GM12878 (cell line): ENCODE data around the gene BRF1.

Source experiments
- EZH2 ChIP-seq: IDR thresholded peaks from 2 replicates; pipeline ENCODE4 v1.6.1; 2012; ENCODE audit warnings: low read depth, mild to moderate bottlenecking, control low read depth, inconsistent platforms, low read length, borderline replicate concordance; ENCODE audit not compliant: control insufficient read depth
- FOXM1 ChIP-seq: IDR thresholded peaks from 2 replicates; pipeline ENCODE4 v1.6.1; 2012; ENCODE audit warnings: low read depth, mild to moderate bottlenecking, inconsistent platforms, low read length, moderate library complexity
- NR2C2 ChIP-seq: IDR thresholded peaks from 2 replicates; pipeline ENCODE4 v1.6.1; 2011; ENCODE audit warnings: borderline replicate concordance, low read depth; ENCODE audit not compliant: control insufficient read depth, insufficient read length
- POLR2A ChIP-seq: IDR thresholded peaks from 2 replicates; pipeline ENCODE4 v1.6.1; 2011; ENCODE audit warnings: low read depth, mild to moderate bottlenecking, low read length
- TBL1XR1 ChIP-seq: IDR thresholded peaks from 2 replicates; pipeline ENCODE4 v1.6.1; 2012; ENCODE audit warnings: low read depth, low read length, improper control_type of control experiment
- ZNF384 ChIP-seq: IDR thresholded peaks from 2 replicates; pipeline ENCODE4 v1.6.1; 2012; ENCODE audit warnings: low read depth, mild to moderate bottlenecking, low read length, improper control_type of control experiment, borderline replicate concordance
- TF ChIP-seq, protein P1 (sequence below), 3 experiments: IDR thresholded peaks in 2 of 3; conservative IDR thresholded peaks in 1 of 3; 2 replicates each; pipeline ENCODE4 v1.5.1; 2011; ENCODE audit warnings: low read depth in 3 of 3, low read length in 3 of 3, mild to moderate bottlenecking in 3 of 3, control low read depth in 2 of 3, moderate library complexity in 2 of 3, inconsistent platforms in 1 of 3, mixed read lengths in 1 of 3; ENCODE audit not compliant: control insufficient read depth in 2 of 3, insufficient read depth in 1 of 3; ENCODE audit errors: extremely low read depth in 1 of 3
- TF ChIP-seq, protein P2 (sequence below): IDR thresholded peaks from 2 replicates; pipeline ENCODE4 v1.6.1; 2011; ENCODE audit warnings: low read depth, mild to moderate bottlenecking, low read length, moderate library complexity, borderline replicate concordance; ENCODE audit errors: extremely low read depth

DNA sequence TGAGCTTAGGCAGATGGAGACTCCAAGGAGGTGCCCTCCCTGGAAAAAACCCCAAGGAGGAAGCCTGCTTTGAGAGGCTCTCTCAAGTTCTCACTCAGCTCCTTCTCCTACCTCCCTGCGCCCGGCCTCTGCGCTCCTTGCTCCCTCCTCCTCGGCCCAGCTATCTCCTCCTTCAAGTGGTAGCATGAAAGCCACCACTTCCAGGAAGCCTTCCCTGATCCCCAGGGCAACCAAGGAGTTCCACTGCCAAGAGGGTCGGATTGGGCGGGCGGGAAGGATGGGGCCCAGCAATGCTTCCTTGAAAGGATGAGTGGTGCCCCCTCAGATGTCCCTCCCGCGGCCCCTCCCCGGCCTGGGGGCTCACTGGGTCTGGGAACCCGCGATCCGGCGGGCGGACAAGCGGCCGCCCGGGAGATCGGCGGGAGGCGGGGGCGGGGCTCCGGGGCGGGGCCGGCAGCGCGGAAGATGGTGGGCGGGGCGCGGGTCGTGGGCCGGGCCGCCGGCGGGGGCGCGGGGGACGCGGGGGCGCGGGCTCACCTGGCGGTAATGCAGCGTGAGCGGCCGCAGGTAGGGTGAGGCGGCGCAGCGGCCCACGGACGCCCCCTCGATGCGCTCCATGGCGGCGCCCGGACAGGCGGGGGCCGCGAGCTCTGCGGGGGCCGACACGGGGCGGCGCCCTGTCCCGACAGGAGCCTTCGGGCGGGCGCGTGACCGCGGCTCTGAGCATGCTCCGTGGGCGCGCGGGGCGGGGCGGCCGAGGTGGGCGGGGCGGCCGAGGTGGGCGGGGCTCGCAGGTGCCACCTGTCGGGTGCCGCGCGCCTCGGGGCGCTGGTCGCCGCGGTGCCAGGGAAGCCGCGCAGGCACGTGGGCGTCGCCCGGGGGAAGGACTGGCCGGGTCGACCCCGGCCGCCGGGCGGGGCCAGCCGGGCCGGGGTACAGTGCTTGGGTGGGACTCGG, 119.9 kb downstream of the BRF1 start, which contains the start of gene NUDT14:
- TF ChIP-seq NR2C2 = no peak
- no peak for TF ChIP-seq EZH2
- peak; percentile 46; the same call in 1 of the 2 replicates for TF ChIP-seq POLR2A
- TF ChIP-seq, protein P1, sequence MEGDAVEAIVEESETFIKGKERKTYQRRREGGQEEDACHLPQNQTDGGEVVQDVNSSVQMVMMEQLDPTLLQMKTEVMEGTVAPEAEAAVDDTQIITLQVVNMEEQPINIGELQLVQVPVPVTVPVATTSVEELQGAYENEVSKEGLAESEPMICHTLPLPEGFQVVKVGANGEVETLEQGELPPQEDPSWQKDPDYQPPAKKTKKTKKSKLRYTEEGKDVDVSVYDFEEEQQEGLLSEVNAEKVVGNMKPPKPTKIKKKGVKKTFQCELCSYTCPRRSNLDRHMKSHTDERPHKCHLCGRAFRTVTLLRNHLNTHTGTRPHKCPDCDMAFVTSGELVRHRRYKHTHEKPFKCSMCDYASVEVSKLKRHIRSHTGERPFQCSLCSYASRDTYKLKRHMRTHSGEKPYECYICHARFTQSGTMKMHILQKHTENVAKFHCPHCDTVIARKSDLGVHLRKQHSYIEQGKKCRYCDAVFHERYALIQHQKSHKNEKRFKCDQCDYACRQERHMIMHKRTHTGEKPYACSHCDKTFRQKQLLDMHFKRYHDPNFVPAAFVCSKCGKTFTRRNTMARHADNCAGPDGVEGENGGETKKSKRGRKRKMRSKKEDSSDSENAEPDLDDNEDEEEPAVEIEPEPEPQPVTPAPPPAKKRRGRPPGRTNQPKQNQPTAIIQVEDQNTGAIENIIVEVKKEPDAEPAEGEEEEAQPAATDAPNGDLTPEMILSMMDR (IDR thresholded peaks at IDR 0.05 in 2 of 3, conservative IDR thresholded peaks at IDR 0.05 in 1 of 3; ENCODE audit: control insufficient read depth in 2 of 3, extremely low read depth in 1 of 3, insufficient read depth in 1 of 3, low read depth in 3 of 3, low read length in 3 of 3) = no peak
- TF ChIP-seq FOXM1 = no peak
- TF ChIP-seq TBL1XR1 = no peak
- TF ChIP-seq ZNF384 = no peak
- TF ChIP-seq, protein P2, sequence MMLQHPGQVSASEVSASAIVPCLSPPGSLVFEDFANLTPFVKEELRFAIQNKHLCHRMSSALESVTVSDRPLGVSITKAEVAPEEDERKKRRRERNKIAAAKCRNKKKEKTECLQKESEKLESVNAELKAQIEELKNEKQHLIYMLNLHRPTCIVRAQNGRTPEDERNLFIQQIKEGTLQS = peak; percentile 43; the same call in 1 of the 2 replicates
